Measurements from ENCODE around the gene SPATA32.

SPATA32 gene

GRCh38 chr17:45247429-45248131 lies 14.3 kb downstream of the SPATA32 start:
- peak overlapping the region; percentile 54 for H3K4me3 ChIP-seq (replicated peaks; ENCODE audit: low read depth, low read length)
- DNase-seq (ENCODE audit: extremely low read depth, low read depth), result peak; percentile 48
- TF ChIP-seq, protein P1, sequence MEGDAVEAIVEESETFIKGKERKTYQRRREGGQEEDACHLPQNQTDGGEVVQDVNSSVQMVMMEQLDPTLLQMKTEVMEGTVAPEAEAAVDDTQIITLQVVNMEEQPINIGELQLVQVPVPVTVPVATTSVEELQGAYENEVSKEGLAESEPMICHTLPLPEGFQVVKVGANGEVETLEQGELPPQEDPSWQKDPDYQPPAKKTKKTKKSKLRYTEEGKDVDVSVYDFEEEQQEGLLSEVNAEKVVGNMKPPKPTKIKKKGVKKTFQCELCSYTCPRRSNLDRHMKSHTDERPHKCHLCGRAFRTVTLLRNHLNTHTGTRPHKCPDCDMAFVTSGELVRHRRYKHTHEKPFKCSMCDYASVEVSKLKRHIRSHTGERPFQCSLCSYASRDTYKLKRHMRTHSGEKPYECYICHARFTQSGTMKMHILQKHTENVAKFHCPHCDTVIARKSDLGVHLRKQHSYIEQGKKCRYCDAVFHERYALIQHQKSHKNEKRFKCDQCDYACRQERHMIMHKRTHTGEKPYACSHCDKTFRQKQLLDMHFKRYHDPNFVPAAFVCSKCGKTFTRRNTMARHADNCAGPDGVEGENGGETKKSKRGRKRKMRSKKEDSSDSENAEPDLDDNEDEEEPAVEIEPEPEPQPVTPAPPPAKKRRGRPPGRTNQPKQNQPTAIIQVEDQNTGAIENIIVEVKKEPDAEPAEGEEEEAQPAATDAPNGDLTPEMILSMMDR (IDR thresholded peaks at IDR 0.05; ENCODE audit: low read depth, low read length, missing control alignments), result no peak

GRCh38 chr17:45246861-45247428 lies 14.9 kb downstream of the SPATA32 start:
- peak overlapping the region; percentile 54 for H3K4me3 ChIP-seq (replicated peaks; ENCODE audit: low read depth, low read length)
- no peak for DNase-seq (ENCODE audit: extremely low read depth, low read depth)
- TF ChIP-seq, protein P1 (IDR thresholded peaks at IDR 0.05; ENCODE audit: low read depth, low read length, missing control alignments), result peak; percentile 50

DNA sequence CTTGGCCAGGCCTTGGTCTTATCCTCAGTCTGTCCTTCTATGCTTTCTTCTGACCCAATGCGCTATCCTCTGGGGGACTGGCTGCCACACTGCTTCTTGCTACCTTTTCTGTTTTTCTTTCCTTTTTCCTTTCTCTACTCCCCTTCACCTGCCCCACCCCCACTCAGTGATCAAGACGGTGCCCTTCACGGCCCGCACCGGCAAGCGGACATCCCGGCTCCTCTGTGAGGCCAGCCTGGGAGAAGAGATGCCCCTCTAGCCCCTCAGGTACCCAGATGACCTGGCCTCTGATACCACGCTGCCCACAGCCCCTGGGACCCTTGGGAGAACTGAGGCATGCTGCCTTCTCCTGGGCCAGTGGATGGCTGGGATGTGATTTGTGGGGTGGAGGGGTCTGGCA lies 15.6 kb downstream of the SPATA32 start:
- peak overlapping the region; percentile 54 for H3K4me3 ChIP-seq (replicated peaks; ENCODE audit: low read depth, low read length)
- TF ChIP-seq, protein P1 (IDR thresholded peaks at IDR 0.05; ENCODE audit: low read depth, low read length, missing control alignments), result no peak
- no peak for DNase-seq (ENCODE audit: extremely low read depth, low read depth)

GRCh38 chr17:45244725-45245656 lies 16.9 kb downstream of the SPATA32 start:
- no peak overlapping the region for H3K4me3 ChIP-seq (replicated peaks; ENCODE audit: low read depth, low read length)
- no peak for DNase-seq (ENCODE audit: extremely low read depth, low read depth)
- TF ChIP-seq, protein P1 (IDR thresholded peaks at IDR 0.05; ENCODE audit: low read depth, low read length, missing control alignments), result no peak

DNA sequence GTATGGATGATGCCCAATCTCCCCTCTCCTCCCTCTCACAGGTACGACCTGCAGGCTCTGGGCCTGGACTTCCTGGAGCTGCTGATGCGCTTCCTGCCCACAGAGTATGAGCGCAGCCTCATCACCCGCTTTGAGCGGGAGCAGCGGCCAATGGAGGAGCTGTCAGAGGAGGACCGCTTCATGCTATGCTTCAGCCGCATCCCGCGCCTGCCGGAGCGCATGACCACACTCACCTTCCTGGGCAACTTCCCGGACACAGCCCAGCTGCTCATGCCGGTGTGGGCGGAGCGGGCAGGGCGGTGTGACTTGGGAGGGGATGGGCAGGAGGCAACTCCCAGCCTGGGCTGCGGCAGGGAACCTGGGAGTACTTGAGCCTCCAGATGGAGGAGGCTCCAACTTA lies 18.1 kb downstream of the SPATA32 start:
- TF ChIP-seq, protein P1 (IDR thresholded peaks at IDR 0.05; ENCODE audit: low read depth, low read length, missing control alignments), result no peak
- H3K4me3 ChIP-seq (replicated peaks; ENCODE audit: low read depth, low read length), result no peak overlapping the region
- DNase-seq (ENCODE audit: extremely low read depth, low read depth), result no peak

DNA sequence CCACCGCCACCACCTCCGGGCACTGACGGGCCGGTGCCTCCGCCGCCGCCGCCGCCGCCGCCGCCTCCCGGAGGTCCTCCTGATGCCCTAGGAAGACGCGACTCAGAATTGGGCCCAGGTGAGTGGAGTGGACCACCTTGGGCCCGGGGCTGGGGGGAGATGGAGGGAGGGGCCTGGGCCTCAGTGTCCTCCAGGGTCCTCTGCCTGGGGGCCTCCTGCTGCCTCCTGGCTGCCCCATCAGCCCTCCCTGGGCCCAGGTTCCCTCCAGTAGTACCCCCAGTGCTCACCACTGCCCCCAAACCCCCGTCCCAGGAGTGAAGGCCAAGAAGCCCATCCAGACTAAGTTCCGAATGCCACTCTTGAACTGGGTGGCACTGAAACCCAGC lies 19.9 kb downstream of the SPATA32 start:
- TF ChIP-seq, protein P1 (IDR thresholded peaks at IDR 0.05; ENCODE audit: low read depth, low read length, missing control alignments), result no peak

More for the DNA sequence above, 19.9 kb downstream of the SPATA32 start:
- no peak for DNase-seq (ENCODE audit: extremely low read depth, low read depth)
- H3K4me3 ChIP-seq (replicated peaks; ENCODE audit: low read depth, low read length), result no peak overlapping the region
